SK-N-SH (cell line): ENCODE data around the gene ALAS2. TPM values are rescaled to one million over a fixed set of nuclear protein-coding genes. Genes with fewer than 3 reads are reported as not detected.

Experiments
- CTCF ChIA-PET: fragments of 300-600, 350-600 bp; formaldehyde crosslinking; extraction: SDS; loops from one replicate; lab custom pipeline; 2021; lab: Yijun Ruan, JAX
- POLR2A ChIA-PET: fragments of 350-600 bp; sonication (Branson Sonifier 250); formaldehyde crosslinking; extraction: SDS; loops from one replicate; lab custom pipeline; 2020; ENCODE audit warnings: antibody characterized with exemption, inconsistent platforms; lab: Yijun Ruan, JAX
- DNase-seq: peaks from one replicate; pipeline ENCODE4 v3.0.0; 2012
- H2AFZ ChIP-seq: fragments of 200-600 bp; sonication (generic); 2 replicates; pipeline ENCODE4 v1.8.1; 2016; ENCODE audit warnings: antibody characterized with exemption, mild to moderate bottlenecking, low read depth
- H3F3A ChIP-seq: fragments of 200-600 bp; sonication (generic); replicated peaks from 2 replicates; pipeline ENCODE3; 2016; ENCODE audit warnings: antibody characterized with exemption, mild to moderate bottlenecking; ENCODE audit not compliant: insufficient read depth
- H3K27ac ChIP-seq, 2 experiments: fragments of 200-500 bp in 1 of 2; fragments of 200-600 bp in 1 of 2; sonication (Bioruptor generic) in 1 of 2; sonication (generic), shearing (Covaris generic) in 1 of 2; 2 replicates each; pipeline versions ENCODE4 v1.5.1 to v1.6.1; 2014 to 2016; ENCODE audit warnings: low read depth in 2 of 2, inconsistent platforms in 1 of 2, low read length in 1 of 2, mild to moderate bottlenecking in 1 of 2, mixed read lengths in 1 of 2
- H3K27me3 ChIP-seq: fragments of 200-600 bp; sonication (generic), shearing (Covaris generic); 2 replicates; pipeline ENCODE4 v1.6.1; 2016; ENCODE audit warnings: mixed run types; ENCODE audit not compliant: insufficient read depth
- H3K36me3 ChIP-seq, 2 experiments: fragments of 200-500 bp in 1 of 2; fragments of 200-600 bp in 1 of 2; sonication (Bioruptor generic) in 1 of 2; sonication (generic) in 1 of 2; replicated peaks in 1 of 2; 2 replicates each; pipeline versions ENCODE3 to v1.5.1; 2014 to 2016; ENCODE audit warnings: low read length in 1 of 2, mild to moderate bottlenecking in 1 of 2; ENCODE audit not compliant: insufficient read depth in 2 of 2, control insufficient read depth in 1 of 2
- H3K4me1 ChIP-seq, 2 experiments: fragments of 200-500 bp in 1 of 2; fragments of 200-600 bp in 1 of 2; sonication (Bioruptor generic) in 1 of 2; sonication (generic), shearing (Covaris generic) in 1 of 2; 2 replicates each; pipeline versions ENCODE4 v1.5.1 to v1.6.1; 2014 to 2016; ENCODE audit warnings: low read depth in 1 of 2, low read length in 1 of 2, mixed run types in 1 of 2; ENCODE audit not compliant: insufficient read depth in 2 of 2, control insufficient read depth in 1 of 2
- H3K4me2 ChIP-seq: fragments of 200-600 bp; sonication (generic), shearing (Covaris generic); 2 replicates; pipeline ENCODE4 v1.6.1; 2017; ENCODE audit warnings: mixed run types
- H3K4me3 ChIP-seq, 2 experiments: fragments of 200-500 bp in 1 of 2; fragments of 200-600 bp in 1 of 2; sonication (Bioruptor generic) in 1 of 2; sonication (generic), shearing (Covaris generic) in 1 of 2; 2 replicates each; pipeline versions ENCODE4 v1.5.1 to v1.8.1; 2014 to 2016; ENCODE audit warnings: low read depth in 2 of 2, inconsistent platforms in 1 of 2, low read length in 1 of 2, mild to moderate bottlenecking in 1 of 2, mixed read lengths in 1 of 2, moderate library complexity in 1 of 2
- H3K79me2 ChIP-seq: fragments of 200-600 bp; sonication (generic); 2 replicates; pipeline ENCODE4 v1.8.1; 2017; ENCODE audit warnings: mild to moderate bottlenecking; ENCODE audit not compliant: insufficient read depth
- H3K9ac ChIP-seq: fragments of 200-600 bp; sonication (generic); 2 replicates; pipeline ENCODE4 v1.6.1; 2017; ENCODE audit warnings: mixed run types
- H3K9me2 ChIP-seq: fragments of 200-600 bp; sonication (generic); 2 replicates; pipeline ENCODE4 v1.6.1; 2017; ENCODE audit warnings: mixed run types
- H3K9me3 ChIP-seq: fragments of 200-600 bp; sonication (generic); 2 replicates; pipeline ENCODE4 v1.6.1; 2017; ENCODE audit warnings: mixed run types, mild to moderate bottlenecking, moderate library complexity
- H4K20me1 ChIP-seq: fragments of 200-600 bp; sonication (generic); 2 replicates; pipeline ENCODE4 v1.6.1; 2017; ENCODE audit warnings: mild to moderate bottlenecking, mixed run types; ENCODE audit not compliant: insufficient read depth
- CHD2 ChIP-seq: fragments of 150-350 bp; IDR thresholded peaks from 2 replicates; pipeline ENCODE4 v1.6.1; 2018; ENCODE audit warnings: low read length; ENCODE audit not compliant: partially characterized antibody
- ELF1 ChIP-seq: IDR thresholded peaks from 2 replicates; pipeline ENCODE4 v1.4.0; 2012
- EZH2phosphoT487 ChIP-seq: fragments of 200-600 bp; sonication (generic); IDR thresholded peaks from 2 replicates; pipeline ENCODE4 v1.6.1; 2017; ENCODE audit warnings: low read depth, mixed run types, mild to moderate bottlenecking, antibody characterized with exemption, moderate library complexity, borderline replicate concordance
- FOSL2 ChIP-seq: IDR thresholded peaks from 2 replicates; pipeline ENCODE4 v1.4.0; 2012; ENCODE audit warnings: low read depth, mild to moderate bottlenecking, moderate library complexity, borderline replicate concordance
- FOXM1 ChIP-seq: IDR thresholded peaks from 2 replicates; pipeline ENCODE4 v1.4.0; 2012; ENCODE audit warnings: low read depth, mild to moderate bottlenecking
- JUND ChIP-seq: IDR thresholded peaks from 2 replicates; pipeline ENCODE4 v1.4.0; 2012
- NRF1 ChIP-seq: IDR thresholded peaks from 2 replicates; pipeline ENCODE4 v1.6.1; 2012; ENCODE audit warnings: low read depth, mild to moderate bottlenecking, low read length
- POLR2AphosphoS5 ChIP-seq: IDR thresholded peaks from 2 replicates; pipeline ENCODE4 v1.6.1; 2012; ENCODE audit warnings: low read depth, low read length
- RAD21 ChIP-seq: IDR thresholded peaks from 2 replicates; pipeline ENCODE4 v1.6.1; 2012; ENCODE audit warnings: mild to moderate bottlenecking, low read length
- RCOR1 ChIP-seq: fragments of 150-350 bp; IDR thresholded peaks from 2 replicates; pipeline ENCODE4 v1.6.1; 2017; ENCODE audit warnings: antibody characterized with exemption, low read length
- RFX5 ChIP-seq: IDR thresholded peaks from 2 replicates; pipeline ENCODE4 v1.6.1; 2012; ENCODE audit warnings: mild to moderate bottlenecking, improper control_type of control experiment, low read length
- RXRA ChIP-seq: IDR thresholded peaks from 2 replicates; pipeline ENCODE4 v1.4.0; 2012; ENCODE audit warnings: low read depth, mild to moderate bottlenecking, borderline replicate concordance
- SIN3A ChIP-seq: IDR thresholded peaks from 2 replicates; pipeline ENCODE4 v1.6.1; 2012; ENCODE audit warnings: low read depth, mild to moderate bottlenecking, low read length, moderate library complexity, borderline replicate concordance
- SMC3 ChIP-seq: IDR thresholded peaks from 2 replicates; pipeline ENCODE4 v1.6.1; 2012; ENCODE audit warnings: low read depth, low read length, improper control_type of control experiment
- TAF1 ChIP-seq: IDR thresholded peaks from 2 replicates; pipeline ENCODE4 v1.6.1; 2012; ENCODE audit warnings: low read depth, mild to moderate bottlenecking, low read length, moderate library complexity, borderline replicate concordance
- TCF12 ChIP-seq: IDR thresholded peaks from 2 replicates; pipeline ENCODE4 v1.4.0; 2012
- YY1 ChIP-seq: IDR thresholded peaks from 2 replicates; pipeline ENCODE4 v1.4.0; 2012; ENCODE audit warnings: low read depth, mild to moderate bottlenecking
- WGBS: methylation state at CpG from one replicate; pipeline ENCODE4 v1.1.6; 2017; ENCODE audit warnings: low lambda C conversion rate; 5-methylcytosine and 5-hydroxymethylcytosine counted together
- polyA plus RNA-seq, 3 experiments: library from polyadenylated mRNA; depleted of rRNA; stranded (reverse); fragments of >200 nt; gene quantifications; 2 replicates each; pipeline ENCODE4 v1.2.3, GENCODE V29; 2012
- TF ChIP-seq, protein P1 (sequence below): IDR thresholded peaks from 2 replicates; pipeline ENCODE4 v1.4.0; 2012; ENCODE audit warnings: low read depth, borderline replicate concordance
- TF ChIP-seq, protein P2 (sequence below): IDR thresholded peaks from 2 replicates; pipeline ENCODE4; 2012
- TF ChIP-seq, protein P3 (sequence below): fragments of 200-600 bp; sonication (generic); IDR thresholded peaks from 2 replicates; pipeline ENCODE4 v1.6.1; 2017; ENCODE audit warnings: antibody characterized with exemption, mild to moderate bottlenecking, moderate library complexity

The ALAS2 gene
- polyA plus RNA-seq, 1 of the 3 experiments (the other 2 are of a cell fraction): not detected

DNA sequence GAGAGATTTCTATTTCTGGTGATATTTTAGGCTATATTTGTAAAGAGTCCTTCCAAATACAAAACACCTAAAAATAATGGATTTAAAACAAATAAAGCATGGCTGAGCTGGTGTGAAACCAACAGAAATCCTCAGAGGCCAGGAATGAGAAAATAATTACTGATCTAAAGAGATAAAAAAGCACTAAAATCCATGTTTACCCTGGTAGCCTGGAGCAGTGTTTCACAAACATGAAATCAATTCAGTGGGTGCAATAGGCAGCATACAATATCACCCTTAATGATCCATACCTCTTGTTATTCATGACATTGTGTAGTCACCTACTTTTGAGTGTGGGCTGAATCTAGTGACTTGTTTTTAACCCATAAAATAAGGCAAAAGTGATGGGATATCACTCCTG, 51.3 kb downstream of the ALAS2 start:
- no peaks in the 10 kb centered on the region for H3K4me1 ChIP-seq
- DNase-seq: no peak
- H3K4me2 ChIP-seq: no peak overlapping the region
- no peak overlapping the region for H3K4me3 ChIP-seq
- H3K36me3 ChIP-seq: no peaks in the 10 kb centered on the region
- no peaks in the 10 kb centered on the region for H4K20me1 ChIP-seq
- no peaks in the 10 kb centered on the region for H3K27me3 ChIP-seq
- H3K9me3 ChIP-seq: no peaks in the 10 kb centered on the region
- POLR2A ChIA-PET: no interaction called here
- no peaks in the 10 kb centered on the region for H3K79me2 ChIP-seq
- no peak overlapping the region for H2AFZ ChIP-seq
- CTCF ChIA-PET: no interaction called here
- TF ChIP-seq EZH2phosphoT487 (no peak), POLR2AphosphoS5 (no peak), RAD21 (no peak)
- TF ChIP-seq, protein P1, sequence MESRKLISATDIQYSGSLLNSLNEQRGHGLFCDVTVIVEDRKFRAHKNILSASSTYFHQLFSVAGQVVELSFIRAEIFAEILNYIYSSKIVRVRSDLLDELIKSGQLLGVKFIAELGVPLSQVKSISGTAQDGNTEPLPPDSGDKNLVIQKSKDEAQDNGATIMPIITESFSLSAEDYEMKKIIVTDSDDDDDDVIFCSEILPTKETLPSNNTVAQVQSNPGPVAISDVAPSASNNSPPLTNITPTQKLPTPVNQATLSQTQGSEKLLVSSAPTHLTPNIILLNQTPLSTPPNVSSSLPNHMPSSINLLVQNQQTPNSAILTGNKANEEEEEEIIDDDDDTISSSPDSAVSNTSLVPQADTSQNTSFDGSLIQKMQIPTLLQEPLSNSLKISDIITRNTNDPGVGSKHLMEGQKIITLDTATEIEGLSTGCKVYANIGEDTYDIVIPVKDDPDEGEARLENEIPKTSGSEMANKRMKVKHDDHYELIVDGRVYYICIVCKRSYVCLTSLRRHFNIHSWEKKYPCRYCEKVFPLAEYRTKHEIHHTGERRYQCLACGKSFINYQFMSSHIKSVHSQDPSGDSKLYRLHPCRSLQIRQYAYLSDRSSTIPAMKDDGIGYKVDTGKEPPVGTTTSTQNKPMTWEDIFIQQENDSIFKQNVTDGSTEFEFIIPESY: no peak
- no peaks in the 10 kb centered on the region for H3F3A ChIP-seq
- no peak overlapping the region for H3K27ac ChIP-seq
- no peak overlapping the region for H3K9ac ChIP-seq
- no peaks in the 10 kb centered on the region for H3K9me2 ChIP-seq

DNA sequence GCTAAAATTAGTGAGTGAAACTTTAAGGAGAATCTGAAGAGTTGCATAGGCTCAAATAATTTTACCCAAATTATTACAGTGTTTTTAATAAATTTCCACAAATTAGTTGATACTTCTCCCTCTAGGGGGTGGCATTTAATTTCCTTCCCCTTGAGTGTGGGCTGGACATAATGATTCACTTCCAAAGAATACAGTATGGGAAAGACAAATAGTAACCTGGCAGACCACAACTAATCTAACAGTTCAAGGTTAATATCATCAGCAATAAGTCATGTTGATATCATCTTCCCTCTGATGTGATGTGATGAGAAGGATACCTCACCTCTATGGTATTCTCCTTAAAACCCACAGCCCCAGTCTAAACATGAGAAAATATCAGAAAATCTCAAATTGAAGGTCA, 52.3 kb downstream of the ALAS2 start:
- Histone ChIP-seq H3K4me1 (no peaks in the 10 kb centered on the region), H2AFZ (no peak overlapping the region), H3K9me2 (no peaks in the 10 kb centered on the region), H3K36me3 (no peaks in the 10 kb centered on the region), H3K27ac (no peak overlapping the region), H3K4me3 (no peak overlapping the region), H3F3A (no peaks in the 10 kb centered on the region), H3K79me2 (no peaks in the 10 kb centered on the region), H3K27me3 (no peaks in the 10 kb centered on the region), H3K4me2 (no peak overlapping the region), H3K9ac (no peak overlapping the region), H3K9me3 (no peaks in the 10 kb centered on the region)
- POLR2A ChIA-PET: no interaction called here
- no peak for DNase-seq
- no peak for TF ChIP-seq ELF1
- TF ChIP-seq, protein P2, sequence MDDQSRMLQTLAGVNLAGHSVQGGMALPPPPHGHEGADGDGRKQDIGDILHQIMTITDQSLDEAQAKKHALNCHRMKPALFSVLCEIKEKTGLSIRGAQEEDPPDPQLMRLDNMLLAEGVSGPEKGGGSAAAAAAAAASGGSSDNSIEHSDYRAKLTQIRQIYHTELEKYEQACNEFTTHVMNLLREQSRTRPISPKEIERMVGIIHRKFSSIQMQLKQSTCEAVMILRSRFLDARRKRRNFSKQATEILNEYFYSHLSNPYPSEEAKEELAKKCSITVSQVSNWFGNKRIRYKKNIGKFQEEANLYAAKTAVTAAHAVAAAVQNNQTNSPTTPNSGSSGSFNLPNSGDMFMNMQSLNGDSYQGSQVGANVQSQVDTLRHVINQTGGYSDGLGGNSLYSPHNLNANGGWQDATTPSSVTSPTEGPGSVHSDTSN: 0 out of 2 replicates have a peak, but pooled peaks have one; percentile 17
- TF ChIP-seq, all 33 proteins: peak for 1
- H4K20me1 ChIP-seq: no peaks in the 10 kb centered on the region
- CTCF ChIA-PET: no interaction called here

DNA sequence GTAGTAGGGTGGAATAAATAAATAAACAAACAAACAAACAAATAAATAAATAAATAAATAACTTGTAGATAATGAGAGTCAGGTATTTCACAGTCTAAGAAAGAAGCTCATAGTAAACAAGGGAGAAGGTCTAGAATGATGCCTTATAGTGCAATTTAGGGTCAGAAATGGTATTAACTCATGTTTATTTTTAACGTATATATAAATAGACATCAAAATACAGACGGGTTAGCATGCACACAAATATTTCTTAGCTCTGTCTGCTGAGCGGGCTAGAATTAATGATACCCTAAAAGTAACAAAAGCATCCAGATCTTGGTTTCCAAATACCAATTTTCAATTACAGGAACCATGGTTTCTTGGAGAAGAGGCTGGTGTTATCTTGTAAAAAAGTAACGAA, 53.4 kb downstream of the ALAS2 start:
- H3K9me3 ChIP-seq: no peaks in the 10 kb centered on the region
- H3K4me2 ChIP-seq: no peak overlapping the region
- no peaks in the 10 kb centered on the region for H3K27me3 ChIP-seq
- POLR2A ChIA-PET: no interaction called here
- H3K79me2 ChIP-seq: no peaks in the 10 kb centered on the region
- no peaks in the 10 kb centered on the region for H4K20me1 ChIP-seq
- H2AFZ ChIP-seq: no peak overlapping the region
- DNase-seq: no peak
- no peaks in the 10 kb centered on the region for H3F3A ChIP-seq
- no peaks in the 10 kb centered on the region for H3K4me1 ChIP-seq
- H3K27ac ChIP-seq: no peak overlapping the region
- H3K9ac ChIP-seq: no peak overlapping the region
- no peak overlapping the region for H3K4me3 ChIP-seq
- CTCF ChIA-PET: no interaction called here
- H3K9me2 ChIP-seq: no peaks in the 10 kb centered on the region
- WGBS: 22% methylated on average over 4 of the region's 4 CpGs
- no peaks in the 10 kb centered on the region for H3K36me3 ChIP-seq
- TF ChIP-seq SMC3 (no peak), RFX5 (no peak), ELF1 (no peak), RXRA (no peak), JUND (no peak), YY1 (no peak), SIN3A (no peak), TCF12 (no peak), CHD2 (no peak), RCOR1 (no peak), FOXM1 (no peak), RAD21 (no peak), EZH2phosphoT487 (no peak), FOSL2 (no peak), TAF1 (no peak), NRF1 (no peak)
- TF ChIP-seq, protein P3, sequence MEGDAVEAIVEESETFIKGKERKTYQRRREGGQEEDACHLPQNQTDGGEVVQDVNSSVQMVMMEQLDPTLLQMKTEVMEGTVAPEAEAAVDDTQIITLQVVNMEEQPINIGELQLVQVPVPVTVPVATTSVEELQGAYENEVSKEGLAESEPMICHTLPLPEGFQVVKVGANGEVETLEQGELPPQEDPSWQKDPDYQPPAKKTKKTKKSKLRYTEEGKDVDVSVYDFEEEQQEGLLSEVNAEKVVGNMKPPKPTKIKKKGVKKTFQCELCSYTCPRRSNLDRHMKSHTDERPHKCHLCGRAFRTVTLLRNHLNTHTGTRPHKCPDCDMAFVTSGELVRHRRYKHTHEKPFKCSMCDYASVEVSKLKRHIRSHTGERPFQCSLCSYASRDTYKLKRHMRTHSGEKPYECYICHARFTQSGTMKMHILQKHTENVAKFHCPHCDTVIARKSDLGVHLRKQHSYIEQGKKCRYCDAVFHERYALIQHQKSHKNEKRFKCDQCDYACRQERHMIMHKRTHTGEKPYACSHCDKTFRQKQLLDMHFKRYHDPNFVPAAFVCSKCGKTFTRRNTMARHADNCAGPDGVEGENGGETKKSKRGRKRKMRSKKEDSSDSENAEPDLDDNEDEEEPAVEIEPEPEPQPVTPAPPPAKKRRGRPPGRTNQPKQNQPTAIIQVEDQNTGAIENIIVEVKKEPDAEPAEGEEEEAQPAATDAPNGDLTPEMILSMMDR: no peak
